IPS DF 6.9 (cell line): ENCODE data around the gene SLC38A9.
"Not testable (repeated sequence)": the region's sequence is repeated elsewhere in the genome, so short reads cannot be mapped to it uniquely, and the experiment has no call there.

Experiments used
- DNase-seq: peaks from one replicate; pipeline ENCODE4 v3.0.0-alpha.2; 2013; ENCODE audit warnings: low read depth, low spot score
- H3K27ac ChIP-seq: one replicate; pipeline ENCODE4 v1.5.1; 2013; ENCODE audit warnings: low read length, control low read depth
- H3K27me3 ChIP-seq: 2 replicates; pipeline ENCODE4 v1.6.1; 2013; ENCODE audit warnings: mild to moderate bottlenecking, low read length; ENCODE audit not compliant: control insufficient read depth, insufficient read depth
- H3K36me3 ChIP-seq: 2 replicates; pipeline ENCODE4 v1.6.1; 2013; ENCODE audit warnings: low read length; ENCODE audit not compliant: control insufficient read depth, insufficient read depth
- H3K4me1 ChIP-seq: 2 replicates; pipeline ENCODE4 v1.6.1; 2013; ENCODE audit warnings: low read length; ENCODE audit not compliant: control insufficient read depth, insufficient read depth
- H3K4me3 ChIP-seq: 2 replicates; pipeline ENCODE4 v1.5.1; 2013; ENCODE audit warnings: mild to moderate bottlenecking, low read length
- H3K9me3 ChIP-seq: 2 replicates; pipeline ENCODE4 v1.6.1; 2013; ENCODE audit warnings: low read length, inconsistent platforms; ENCODE audit not compliant: control insufficient read depth, insufficient read depth
- WGBS: extraction: QIAGEN DNeasy Blood & Tissue Kit; methylation state at CpG from one replicate; pipeline ENCODE4 v1.1.7; 2013; ENCODE audit warnings: mixed read lengths, missing lambda C conversion rate; ENCODE audit not compliant: insufficient read length, insufficient coverage; 5-methylcytosine and 5-hydroxymethylcytosine counted together

Gene SLC38A9

DNA sequence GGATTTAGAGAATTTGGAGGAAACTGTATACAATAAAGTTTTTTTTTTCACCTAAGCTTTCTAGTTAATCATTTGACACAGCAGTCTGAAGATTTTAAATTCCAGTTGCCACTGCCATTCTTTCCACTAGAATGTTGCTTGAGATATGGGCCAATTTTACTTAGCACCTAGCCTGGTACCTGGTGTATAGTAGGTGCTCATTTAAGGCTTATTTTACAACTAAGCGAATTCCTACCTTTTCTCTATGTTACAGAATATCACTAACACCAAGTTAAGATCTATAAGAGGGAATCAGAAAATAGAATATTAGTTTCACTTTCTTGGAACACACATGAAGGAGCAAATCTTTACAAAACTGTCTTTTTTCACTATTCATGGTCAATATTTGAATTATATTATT, 22.5 kb upstream of the SLC38A9 start:
- Histone ChIP-seq H3K27me3 (no peaks in the 10 kb centered on the region), H3K4me1 (no peaks in the 10 kb centered on the region), H3K9me3 (no peaks in the 10 kb centered on the region), H3K27ac (no peak overlapping the region), H3K36me3 (no peaks in the 10 kb centered on the region), H3K4me3 (no peak overlapping the region)
- DNase-seq = no peak
- WGBS = no CpG with 5 or more reads among the region's 1 CpG

GRCh38 chr5:55732585-55732984, 20.5 kb upstream of the SLC38A9 start:
- no peaks in the 10 kb centered on the region for H3K9me3 ChIP-seq
- H3K27me3 ChIP-seq = no peaks in the 10 kb centered on the region
- H3K36me3 ChIP-seq = no peaks in the 10 kb centered on the region
- no peak for DNase-seq
- no peak overlapping the region for H3K4me3 ChIP-seq
- H3K4me1 ChIP-seq = no peaks in the 10 kb centered on the region
- H3K27ac ChIP-seq = no peak overlapping the region

DNA sequence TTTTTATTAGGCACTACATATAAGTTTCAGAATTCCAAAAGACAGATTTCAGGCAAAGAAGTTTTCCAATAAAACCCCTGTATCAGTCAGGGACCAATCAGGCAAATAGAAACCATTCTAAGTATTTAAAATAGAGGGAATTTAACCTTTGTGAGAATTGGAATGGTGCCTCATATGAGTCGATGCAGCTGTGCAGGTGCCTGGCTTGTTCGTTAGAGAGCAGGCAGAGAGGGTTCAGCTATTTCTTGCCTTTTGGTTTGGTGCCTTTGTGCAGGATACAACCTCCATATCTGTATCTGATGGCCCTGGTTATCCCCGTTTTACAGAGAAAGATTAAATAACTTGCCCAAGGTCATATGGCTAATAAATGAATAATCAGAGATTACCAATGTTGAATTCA, 19.7 kb upstream of the SLC38A9 start:
- no peak for DNase-seq
- H3K9me3 ChIP-seq = no peaks in the 10 kb centered on the region
- WGBS = no CpG with 5 or more reads among the region's 3 CpGs
- no peaks in the 10 kb centered on the region for H3K4me1 ChIP-seq
- H3K27me3 ChIP-seq = no peaks in the 10 kb centered on the region
- H3K36me3 ChIP-seq = no peaks in the 10 kb centered on the region
- H3K4me3 ChIP-seq = no peak overlapping the region
- no peak overlapping the region for H3K27ac ChIP-seq

DNA sequence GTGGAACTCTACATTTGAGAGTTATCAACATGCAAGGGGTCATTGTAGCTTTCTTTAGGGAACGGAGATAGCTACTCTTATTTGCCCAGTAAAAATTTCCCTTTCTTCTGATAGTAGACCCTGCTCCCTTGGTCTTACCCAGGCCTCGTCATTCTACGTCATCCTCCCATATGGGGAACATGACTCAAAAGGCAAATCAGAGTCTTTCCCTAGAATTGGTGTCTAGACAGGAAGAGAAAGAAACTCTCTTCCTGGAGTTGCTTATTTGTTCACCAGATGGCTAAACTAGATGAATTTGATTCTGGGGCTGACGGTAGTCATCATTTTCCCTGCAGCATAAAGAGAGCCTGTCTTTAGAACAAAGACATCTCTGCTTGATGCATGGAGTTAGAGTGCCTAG, 12.2 kb upstream of the SLC38A9 start:
- no peaks in the 10 kb centered on the region for H3K9me3 ChIP-seq
- no peak for DNase-seq
- no peaks in the 10 kb centered on the region for H3K27me3 ChIP-seq
- no peaks in the 10 kb centered on the region for H3K4me1 ChIP-seq
- no peak overlapping the region for H3K27ac ChIP-seq
- H3K36me3 ChIP-seq = no peaks in the 10 kb centered on the region
- WGBS = no CpG with 5 or more reads among the region's 4 CpGs
- H3K4me3 ChIP-seq = no peak overlapping the region

- WGBS = no CpG with 5 or more reads among the region's 3 CpGs
- Histone ChIP-seq H3K9me3 (no peaks in the 10 kb centered on the region), H3K4me3 (no peak overlapping the region), H3K36me3 (no peaks in the 10 kb centered on the region), H3K4me1 (no peaks in the 10 kb centered on the region), H3K27ac (no peak overlapping the region), H3K27me3 (no peaks in the 10 kb centered on the region)
- DNase-seq = no peak
Measured at GRCh38 chr5:55720188-55720703, 8.1 kb upstream of the SLC38A9 start.

- not testable (repeated sequence) for H3K4me3 ChIP-seq, H3K9me3 ChIP-seq, H3K4me1 ChIP-seq, H3K27me3 ChIP-seq, H3K27ac ChIP-seq, H3K36me3 ChIP-seq, DNase-seq
- WGBS = no CpG with 5 or more reads among the region's 2 CpGs
Measured at GRCh38 chr5:55719026-55719425, 6.9 kb upstream of the SLC38A9 start.

- H3K4me3 ChIP-seq = no peak overlapping the region
- H3K9me3 ChIP-seq = no peaks in the 10 kb centered on the region
- peaks cover 2% of the 10 kb centered on the region; the same call in 1 of the 2 replicates for H3K4me1 ChIP-seq
- H3K27me3 ChIP-seq = no peaks in the 10 kb centered on the region
- WGBS = no CpG with 5 or more reads among the region's 6 CpGs
- no peak for DNase-seq
- no peaks in the 10 kb centered on the region for H3K36me3 ChIP-seq
- no peak overlapping the region for H3K27ac ChIP-seq
Measured at GRCh38 chr5:55715519-55716078, 3.5 kb upstream of the SLC38A9 start.

- Histone ChIP-seq H3K4me3 (no peak overlapping the region), H3K9me3 (no peaks in the 10 kb centered on the region), H3K4me1 (peaks cover 2% of the 10 kb centered on the region; the same call in 1 of the 2 replicates), H3K36me3 (no peaks in the 10 kb centered on the region), H3K27ac (no peak overlapping the region), H3K27me3 (no peaks in the 10 kb centered on the region)
- WGBS = no CpG with 5 or more reads among the region's 6 CpGs
- DNase-seq = no peak
Measured at GRCh38 chr5:55714749-55715148, 2.6 kb upstream of the SLC38A9 start.

DNA sequence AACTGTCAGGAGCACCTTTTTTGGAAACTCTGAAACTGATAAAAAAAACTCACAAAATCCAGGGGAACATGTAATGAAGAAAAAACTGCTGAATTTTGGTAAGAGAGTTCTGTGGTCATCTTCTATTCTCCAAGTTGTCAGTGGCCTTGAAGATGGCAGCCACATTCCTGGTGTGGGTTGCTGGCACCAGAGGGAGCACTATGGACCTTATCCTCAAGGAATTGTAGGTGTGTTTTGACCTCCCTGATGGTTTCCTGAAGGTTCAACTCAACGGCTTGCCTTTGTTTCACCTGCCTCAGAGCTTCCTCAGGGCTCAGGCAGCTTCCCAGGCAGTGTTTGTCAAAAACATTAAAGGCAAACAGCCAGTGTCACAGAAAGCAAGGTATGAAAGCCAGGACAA, 2.2 kb upstream of the SLC38A9 start:
- DNase-seq = no peak
- Histone ChIP-seq H3K27ac (no peak overlapping the region), H3K9me3 (no peaks in the 10 kb centered on the region), H3K36me3 (no peaks in the 10 kb centered on the region), H3K4me1 (peaks cover 2% of the 10 kb centered on the region; the same call in 1 of the 2 replicates), H3K4me3 (no peak overlapping the region), H3K27me3 (no peaks in the 10 kb centered on the region)
- WGBS = no CpG with 5 or more reads among the region's 1 CpG

DNA sequence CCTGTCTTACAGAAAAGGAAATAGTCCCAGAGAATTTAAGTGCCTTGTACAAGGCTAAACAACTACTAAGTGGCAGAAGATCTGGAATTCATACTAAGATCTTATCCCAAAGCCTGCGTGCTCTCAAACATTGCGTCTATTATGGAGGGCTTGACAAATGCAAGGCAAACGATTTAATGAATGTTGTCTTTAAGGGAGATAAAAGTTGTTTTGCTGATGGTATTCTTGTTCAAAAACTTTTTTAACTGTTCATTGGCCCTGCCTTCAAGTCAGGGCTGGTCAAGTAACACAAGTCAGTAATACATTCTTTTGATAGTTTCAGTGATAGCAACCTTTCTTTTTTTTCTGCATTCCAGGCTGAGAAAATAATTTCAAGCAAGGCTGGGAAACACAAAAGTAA, 1.7 kb upstream of the SLC38A9 start:
- Histone ChIP-seq H3K4me3 (no peak overlapping the region), H3K9me3 (no peaks in the 10 kb centered on the region), H3K27ac (no peak overlapping the region), H3K36me3 (no peaks in the 10 kb centered on the region), H3K4me1 (peaks cover 2% of the 10 kb centered on the region; the same call in 1 of the 2 replicates), H3K27me3 (no peaks in the 10 kb centered on the region)
- no CpG with 5 or more reads among the region's 3 CpGs for WGBS
- DNase-seq = no peak

GRCh38 chr5:55711507-55712022, 559 bp downstream of the SLC38A9 start:
- Histone ChIP-seq H3K36me3 (no peaks in the 10 kb centered on the region), H3K4me1 (peaks cover 2% of the 10 kb centered on the region; the same call in 1 of the 2 replicates), H3K27ac (no peak overlapping the region), H3K27me3 (no peaks in the 10 kb centered on the region), H3K9me3 (no peaks in the 10 kb centered on the region), H3K4me3 (peak overlapping the region; percentile 91; the same call in 1 of the 2 replicates)
- no CpG with 5 or more reads among the region's 18 CpGs for WGBS
- DNase-seq = no peak
